HepG2 (cell line): Measurements from ENCODE around the gene FFAR1. TPM values are rescaled to one million over a fixed set of nuclear protein-coding genes. Genes with fewer than 3 reads are reported as not detected.
A peak's percentile ranks its signal among the peaks of the same experiment; 100 is the strongest.

Experiments
- AHDC1 ChIP-seq: sonication (generic); formaldehyde crosslinking; IDR thresholded peaks from 2 replicates; pipeline ENCODE4 v1.5.1; 2020; ENCODE audit warnings: mild to moderate bottlenecking, missing genetic modification reagents, borderline replicate concordance
- AKAP8 ChIP-seq: sonication (generic); formaldehyde crosslinking; IDR thresholded peaks from 2 replicates; pipeline ENCODE4 v1.5.1; 2020; ENCODE audit warnings: mild to moderate bottlenecking, missing genetic modification reagents
- BCL6 ChIP-seq: IDR thresholded peaks from 2 replicates; pipeline ENCODE4 v1.6.1; 2016; ENCODE audit warnings: missing genetic modification reagents, missing compliant biosample characterization
- BHLHE40 ChIP-seq: IDR thresholded peaks from 2 replicates; pipeline ENCODE4 v1.6.1; 2011; ENCODE audit warnings: low read length, improper control_type of control experiment
- BORCS8-MEF2B ChIP-seq: sonication (generic); formaldehyde crosslinking; IDR thresholded peaks from 2 replicates; pipeline ENCODE4 v1.8.0; 2022; ENCODE audit warnings: mild to moderate bottlenecking, missing genetic modification reagents
- ELF3 ChIP-seq: IDR thresholded peaks from 2 replicates; pipeline ENCODE4 v1.6.1; 2016; ENCODE audit warnings: missing genetic modification reagents, missing compliant biosample characterization
- FOSL2 ChIP-seq: sonication (generic); formaldehyde crosslinking; IDR thresholded peaks from 2 replicates; pipeline ENCODE4 v1.4.0; 2020; ENCODE audit warnings: missing genetic modification reagents
- FOXO1 ChIP-seq: sonication (generic); formaldehyde crosslinking; IDR thresholded peaks from 2 replicates; pipeline ENCODE4 v1.4.0; 2020; ENCODE audit warnings: missing genetic modification reagents
- HMG20A ChIP-seq: IDR thresholded peaks from 2 replicates; pipeline ENCODE4 v1.6.1; 2016; ENCODE audit warnings: borderline replicate concordance
- HOXA5 ChIP-seq: sonication (generic); formaldehyde crosslinking; IDR thresholded peaks from 2 replicates; pipeline ENCODE4 v1.4.0; 2020; ENCODE audit warnings: missing genetic modification reagents
- MED1 ChIP-seq: sonication (generic); formaldehyde crosslinking; IDR thresholded peaks from 2 replicates; pipeline ENCODE4 v1.4.0; 2020; ENCODE audit warnings: missing genetic modification reagents
- NR2F1 ChIP-seq, 2 experiments: fragments of 450-650 bp in 1 of 2; formaldehyde crosslinking in 1 of 2; IDR thresholded peaks; 2 replicates each; pipeline versions ENCODE4 v1.5.0 to v1.6.1; 2016 to 2020; ENCODE audit warnings: mild to moderate bottlenecking in 1 of 2, missing compliant biosample characterization in 1 of 2, missing genetic modification reagents in 1 of 2, moderate library complexity in 1 of 2
- POGZ ChIP-seq: sonication (generic); formaldehyde crosslinking; IDR thresholded peaks from 2 replicates; pipeline ENCODE4 v1.4.0; 2020; ENCODE audit warnings: mild to moderate bottlenecking, missing genetic modification reagents
- RAD21 ChIP-seq: fragments of 450-650 bp; formaldehyde crosslinking; IDR thresholded peaks from 2 replicates; pipeline ENCODE4 v1.5.0; 2020; ENCODE audit warnings: mild to moderate bottlenecking
- SOX5 ChIP-seq: IDR thresholded peaks from 2 replicates; pipeline ENCODE4 v1.6.1; 2016; ENCODE audit warnings: borderline replicate concordance
- TCF12 ChIP-seq, 2 experiments: fragments of 450-650 bp in 1 of 2; sonication (generic) in 1 of 2; formaldehyde crosslinking in 1 of 2; IDR thresholded peaks; 2 replicates each; pipeline versions ENCODE4 v1.6.1 to v1.8.0; 2017 to 2022; ENCODE audit warnings: antibody characterized with exemption in 1 of 2, mild to moderate bottlenecking in 1 of 2, missing genetic modification reagents in 1 of 2, moderate library complexity in 1 of 2
- ZGPAT ChIP-seq: IDR thresholded peaks from 2 replicates; pipeline ENCODE4 v1.6.1; 2016; ENCODE audit warnings: mild to moderate bottlenecking
- ZNF503 ChIP-seq: sonication (generic); formaldehyde crosslinking; IDR thresholded peaks from 2 replicates; pipeline ENCODE4 v1.4.0; 2020; ENCODE audit warnings: missing genetic modification reagents
- ZNF580 ChIP-seq: IDR thresholded peaks from 2 replicates; pipeline ENCODE4 v1.6.1; 2016; ENCODE audit warnings: low read depth, borderline replicate concordance
- ZNF850 ChIP-seq: sonication (generic); formaldehyde crosslinking; conservative IDR thresholded peaks from 2 replicates; pipeline ENCODE4 v1.9.0; 2021; ENCODE audit warnings: mild to moderate bottlenecking, missing genetic modification reagents
- ZSCAN30 ChIP-seq: sonication (generic); formaldehyde crosslinking; IDR thresholded peaks from 2 replicates; pipeline ENCODE4 v1.5.0; 2020; ENCODE audit warnings: mild to moderate bottlenecking, missing genetic modification reagents
- polyA plus RNA-seq, 8 experiments: library from polyadenylated mRNA; depleted of rRNA in 3 of 8; stranded (reverse) in 7 of 8; unstranded in 1 of 8; fragments of >200 nt; fragmentation: Illumina TruSeq in 4 of 8; extraction: Trizol in 4 of 8; gene quantifications; 2 replicates each; pipeline versions ENCODE4 v1.2.1 to v1.2.3, GENCODE V29; 2011 to 2016; ENCODE audit warnings: low read depth in 4 of 8, missing spikeins in 1 of 8, mixed read lengths in 1 of 8; ENCODE audit not compliant: insufficient read depth in 1 of 8
- total RNA-seq, 5 experiments: library from RNA; depleted of rRNA; stranded (reverse); fragments of >200 nt; fragmentation: Illumina TruSeq; extraction: Trizol; gene quantifications; 2 replicates each; pipeline ENCODE4 v1.2.3, GENCODE V29; 2016; ENCODE audit warnings: low read depth in 1 of 5

FFAR1 gene
- total and polyA plus RNA-seq, 2 of the 13 experiments (the other 11 are each of a cell fraction or from before 2014, with no cell fraction given) = not detected

DNA sequence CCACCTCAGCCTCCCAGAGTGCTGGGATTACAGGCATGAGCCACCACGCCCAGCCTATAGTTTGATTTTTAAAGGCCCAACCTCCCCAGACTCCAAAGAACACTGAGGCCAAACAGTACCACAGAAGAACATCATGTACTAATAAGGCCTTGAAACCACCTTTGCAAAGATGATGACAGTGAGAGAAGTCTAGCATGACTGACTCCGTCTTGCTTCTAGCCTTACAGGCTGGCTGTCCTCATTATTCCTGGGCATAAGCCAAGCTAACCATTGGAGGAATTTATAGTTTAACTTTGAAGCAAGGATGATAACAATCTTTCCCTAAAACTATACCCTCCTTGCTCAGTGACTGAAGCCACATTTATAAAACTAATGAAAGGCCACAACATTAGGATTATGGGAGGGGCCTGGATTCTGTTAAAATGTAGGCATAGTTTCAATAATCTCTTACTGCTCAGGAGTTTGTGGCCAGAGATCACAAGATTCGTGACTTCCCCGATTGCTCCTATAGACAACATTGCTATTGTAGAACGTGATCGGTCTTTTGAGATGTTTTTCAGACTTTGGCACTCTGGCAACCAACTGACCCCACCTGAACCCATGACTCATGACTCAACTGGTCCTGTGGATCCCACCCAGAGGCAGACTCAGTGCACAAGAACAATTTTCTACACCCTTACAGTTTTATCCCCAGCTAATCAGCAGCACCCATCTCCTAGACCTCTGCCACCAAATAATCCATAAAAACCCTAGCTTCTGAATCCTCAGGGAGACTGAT, 40.8 kb downstream of the FFAR1 start (continued):
- peak; percentile 92 for TF ChIP-seq FOSL2 (CRISPR knock-in tag)
- TF ChIP-seq FOXO1 (CRISPR knock-in tag) = peak; percentile 64; the same call in 1 of the 2 replicates
- peak; percentile 64; the same call in 1 of the 2 replicates for TF ChIP-seq BCL6 (CRISPR knock-in tag)
- no peak for TF ChIP-seq RAD21 (CRISPR knock-in tag)
- peak; percentile 40; the same call in 1 of the 2 replicates for TF ChIP-seq POGZ (CRISPR knock-in tag)
- TF ChIP-seq ZSCAN30 (CRISPR knock-in tag) = no peak
- TF ChIP-seq ZNF850 (CRISPR knock-in tag) = no peak
- peak; percentile 28; the same call in 1 of the 2 replicates for TF ChIP-seq AHDC1
- no peak for TF ChIP-seq BORCS8-MEF2B
- 0 out of 4 replicates have a peak, but pooled peaks of 1 of the 2 experiments have one; percentile 38 for TF ChIP-seq NR2F1 (CRISPR knock-in tag; IDR thresholded peaks at IDR 0.05)
- peak; percentile 39; the same call in 1 of the 2 replicates for TF ChIP-seq ELF3 (CRISPR knock-in tag)
- no peak for TF ChIP-seq ZNF580 (CRISPR knock-in tag)
- TF ChIP-seq MED1 (CRISPR knock-in tag) = peak; percentile 38
- TF ChIP-seq HMG20A = peak; percentile 45; the same call in 1 of the 2 replicates
- TF ChIP-seq SOX5 (CRISPR knock-in tag) = peak; percentile 62; the same call in 1 of the 2 replicates
- no peak for TF ChIP-seq TCF12 (IDR thresholded peaks at IDR 0.05)
- peak; percentile 50; the same call in 1 of the 2 replicates for TF ChIP-seq TCF12 (CRISPR knock-in tag; IDR thresholded peaks at IDR 0.05)
- TF ChIP-seq ZGPAT (CRISPR knock-in tag) = no peak
- no peak for TF ChIP-seq ZNF503 (CRISPR knock-in tag)
- no peak for TF ChIP-seq AKAP8
- peak; percentile 57 for TF ChIP-seq BHLHE40
- no peak for TF ChIP-seq HOXA5
